ENCODE measurements around the gene SPAG16. TPM values are rescaled to one million over a fixed set of nuclear protein-coding genes. Genes with fewer than 3 reads are reported as not detected.

The SPAG16 gene
- total and polyA plus RNA-seq, 2 donors (not counting 1 experiment from before 2014, with no cell fraction given): 3.4 to 8.6 TPM

GRCh38 chr2:214127170-214127569, 842.9 kb downstream of the SPAG16 start:
- no peaks in the 10 kb centered on the region for H3K36me3 ChIP-seq (replicated peaks in 1 of 2; ENCODE audit: control extremely low read depth in 1 of 2, control insufficient read depth in 1 of 2, extremely low read depth in 1 of 2, insufficient read depth in 2 of 2, low read length in 1 of 2)
- Mint-ChIP-seq H3K4me1 (no peaks in the 10 kb centered on the region), H3K9me3 (ENCODE audit: insufficient read depth) (no peaks in the 10 kb centered on the region), H3K27me3 (no peaks in the 10 kb centered on the region), H3K4me3 (no peak overlapping the region), H3K27ac (no peak overlapping the region)
- H3K4me3 ChIP-seq (ENCODE audit: control extremely low read depth in 1 of 5, extremely low read depth in 1 of 5, insufficient read depth in 1 of 5, low read depth in 2 of 5, low read length in 4 of 5): no peak overlapping the region
- H3K4me2 ChIP-seq (replicated peaks; ENCODE audit: low read depth, low read length, poor library complexity, severe bottlenecking): no peak overlapping the region
- H3K79me2 ChIP-seq (ENCODE audit: control insufficient read depth, insufficient read depth, low read length): no peaks in the 10 kb centered on the region
- H3K9ac ChIP-seq (ENCODE audit: low read length): no peak overlapping the region
- CTCF ChIA-PET: no interaction called here
- no peak overlapping the region for H2AFZ ChIP-seq (ENCODE audit: insufficient read depth, low read depth, low read length, poor library complexity, severe bottlenecking)
- no peaks in the 10 kb centered on the region for H3K27me3 ChIP-seq (replicated peaks in 1 of 4; ENCODE audit: control extremely low read depth in 1 of 4, control insufficient read depth in 3 of 4, insufficient read depth in 4 of 4, low read length in 3 of 4)
- ATAC-seq (ENCODE audit: low read depth) (no peak), DNase-seq (no peak)
- H3K9me3 ChIP-seq (ENCODE audit: control extremely low read depth in 1 of 3, control insufficient read depth in 2 of 3, insufficient read depth in 1 of 3, low read length in 2 of 3): no peaks in the 10 kb centered on the region
- POLR2A ChIA-PET: no interaction called here
- H3K4me1 ChIP-seq (ENCODE audit: control insufficient read depth in 2 of 2, insufficient read depth in 2 of 2, low read length in 2 of 2): no peaks in the 10 kb centered on the region
- TF ChIP-seq, protein P1, sequence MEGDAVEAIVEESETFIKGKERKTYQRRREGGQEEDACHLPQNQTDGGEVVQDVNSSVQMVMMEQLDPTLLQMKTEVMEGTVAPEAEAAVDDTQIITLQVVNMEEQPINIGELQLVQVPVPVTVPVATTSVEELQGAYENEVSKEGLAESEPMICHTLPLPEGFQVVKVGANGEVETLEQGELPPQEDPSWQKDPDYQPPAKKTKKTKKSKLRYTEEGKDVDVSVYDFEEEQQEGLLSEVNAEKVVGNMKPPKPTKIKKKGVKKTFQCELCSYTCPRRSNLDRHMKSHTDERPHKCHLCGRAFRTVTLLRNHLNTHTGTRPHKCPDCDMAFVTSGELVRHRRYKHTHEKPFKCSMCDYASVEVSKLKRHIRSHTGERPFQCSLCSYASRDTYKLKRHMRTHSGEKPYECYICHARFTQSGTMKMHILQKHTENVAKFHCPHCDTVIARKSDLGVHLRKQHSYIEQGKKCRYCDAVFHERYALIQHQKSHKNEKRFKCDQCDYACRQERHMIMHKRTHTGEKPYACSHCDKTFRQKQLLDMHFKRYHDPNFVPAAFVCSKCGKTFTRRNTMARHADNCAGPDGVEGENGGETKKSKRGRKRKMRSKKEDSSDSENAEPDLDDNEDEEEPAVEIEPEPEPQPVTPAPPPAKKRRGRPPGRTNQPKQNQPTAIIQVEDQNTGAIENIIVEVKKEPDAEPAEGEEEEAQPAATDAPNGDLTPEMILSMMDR (IDR thresholded peaks at IDR 0.05): no peak
- TF ChIP-seq EZH2 (IDR thresholded peaks at IDR 0.05; ENCODE audit: borderline replicate concordance, insufficient read depth, low read depth, low read length, poor library complexity, severe bottlenecking): no peak
- H3K27ac ChIP-seq (ENCODE audit: low read length in 2 of 2): no peak overlapping the region
- no peaks in the 10 kb centered on the region for H4K20me1 ChIP-seq (ENCODE audit: control insufficient read depth, insufficient read depth, low read length, poor library complexity, severe bottlenecking)
- intact Hi-C loops (cut with micrococcal nuclease): no loop called here

GRCh38 chr2:214127571-214127970, 843.3 kb downstream of the SPAG16 start:
- no peaks in the 10 kb centered on the region for H3K27me3 ChIP-seq (replicated peaks in 1 of 4; ENCODE audit: control extremely low read depth in 1 of 4, control insufficient read depth in 3 of 4, insufficient read depth in 4 of 4, low read length in 3 of 4)
- no peaks in the 10 kb centered on the region for H3K9me3 ChIP-seq (ENCODE audit: control extremely low read depth in 1 of 3, control insufficient read depth in 2 of 3, insufficient read depth in 1 of 3, low read length in 2 of 3)
- intact Hi-C loops (cut with micrococcal nuclease): no loop called here
- TF ChIP-seq, protein P1 (IDR thresholded peaks at IDR 0.05): no peak
- no peak for TF ChIP-seq EZH2 (IDR thresholded peaks at IDR 0.05; ENCODE audit: borderline replicate concordance, insufficient read depth, low read depth, low read length, poor library complexity, severe bottlenecking)
- ATAC-seq (ENCODE audit: low read depth) (no peak), DNase-seq (no peak)
- WGBS (ENCODE audit: insufficient coverage): no CpG with 5 or more reads among the region's 1 CpG
- H3K79me2 ChIP-seq (ENCODE audit: control insufficient read depth, insufficient read depth, low read length): no peaks in the 10 kb centered on the region
- no peak overlapping the region for H3K27ac ChIP-seq (ENCODE audit: low read length in 2 of 2)
- H3K9ac ChIP-seq (ENCODE audit: low read length): no peak overlapping the region
- Mint-ChIP-seq H3K9me3 (ENCODE audit: insufficient read depth) (no peaks in the 10 kb centered on the region), H3K27me3 (no peaks in the 10 kb centered on the region), H3K27ac (no peak overlapping the region), H3K4me3 (no peak overlapping the region), H3K4me1 (no peaks in the 10 kb centered on the region)
- ChIA-PET POLR2A (no interaction called here), CTCF (interaction anchor here (0.5 kb wide), 1 partner anchor 28 kb away, joined by 3 read pairs; no protein-coding TSS in a partner anchor)
- H3K36me3 ChIP-seq (replicated peaks in 1 of 2; ENCODE audit: control extremely low read depth in 1 of 2, control insufficient read depth in 1 of 2, extremely low read depth in 1 of 2, insufficient read depth in 2 of 2, low read length in 1 of 2): no peaks in the 10 kb centered on the region
- H4K20me1 ChIP-seq (ENCODE audit: control insufficient read depth, insufficient read depth, low read length, poor library complexity, severe bottlenecking): no peaks in the 10 kb centered on the region
- H2AFZ ChIP-seq (ENCODE audit: insufficient read depth, low read depth, low read length, poor library complexity, severe bottlenecking): no peak overlapping the region
- no peak overlapping the region for H3K4me3 ChIP-seq (ENCODE audit: control extremely low read depth in 1 of 5, extremely low read depth in 1 of 5, insufficient read depth in 1 of 5, low read depth in 2 of 5, low read length in 4 of 5)
- H3K4me2 ChIP-seq (replicated peaks; ENCODE audit: low read depth, low read length, poor library complexity, severe bottlenecking): no peak overlapping the region
- no peaks in the 10 kb centered on the region for H3K4me1 ChIP-seq (ENCODE audit: control insufficient read depth in 2 of 2, insufficient read depth in 2 of 2, low read length in 2 of 2)

All from B cell (primary cell).